Ascending aorta (tissue), 2 donors: ENCODE data around the gene HTR2B. TPM values are rescaled to one million over a fixed set of nuclear protein-coding genes. Genes with fewer than 3 reads are reported as not detected.

Experiments used
- DNase-seq, 2 donors: peaks; one replicate each; pipeline ENCODE4 v3.0.0-alpha.2; 2019; ENCODE audit warnings: low spot score in 2 of 2
- H3K27ac ChIP-seq, 2 donors: fragments of 200-600 bp; sonication (generic); one replicate each; pipeline ENCODE4 v1.5.1; 2016 to 2017; ENCODE audit warnings: mild to moderate bottlenecking in 1 of 2
- H3K27me3 ChIP-seq: fragments of 200-600 bp; sonication (generic); one replicate; pipeline ENCODE4 v1.5.1; 2017
- H3K36me3 ChIP-seq, 2 donors: fragments of 200-600 bp; sonication (generic); one replicate each; pipeline ENCODE4 v1.5.1; 2016
- H3K4me1 ChIP-seq, 2 donors: fragments of 200-600 bp; sonication (generic); one replicate each; pipeline ENCODE4 v1.5.1; 2016 to 2017; ENCODE audit warnings: mild to moderate bottlenecking in 1 of 2
- H3K4me3 ChIP-seq, 2 donors: fragments of 200-600 bp; sonication (generic); one replicate each; pipeline ENCODE4 v1.5.1; 2016 to 2017; ENCODE audit warnings: mild to moderate bottlenecking in 1 of 2
- H3K9me3 ChIP-seq, 2 donors: fragments of 200-600 bp; sonication (generic); one replicate each; pipeline ENCODE4 v1.5.1; 2016
- CTCF ChIP-seq, 3 experiments: fragments of 200-600 bp in 2 of 3; fragments of 450-650 bp in 1 of 3; sonication (generic) in 2 of 3; IDR thresholded peaks; one replicate each; pipeline ENCODE4 v1.5.1; 2016 to 2019; ENCODE audit warnings: antibody characterized with exemption in 3 of 3, mild to moderate bottlenecking in 1 of 3, moderate library complexity in 1 of 3
- intact Hi-C: fragments of 100-400 bp; cut with DNase I; formaldehyde crosslinking; loops from one replicate; pipeline ENCODE4 v1.15.1; 2023
- total RNA-seq: library from RNA; depleted of rRNA; stranded (reverse); fragments of >200 nt; gene quantifications from one replicate; pipeline ENCODE4 v1.1.0, GENCODE V29; 2016

Gene HTR2B
- total RNA-seq, 1 donor from 2014 or later, result 0.75 TPM

- Histone ChIP-seq H3K9me3 (no peaks in the 10 kb centered on the region), H3K36me3 (peaks cover 7 to 10% of the 10 kb centered on the region in 2 donors), H3K4me1 (peaks cover 7 to 24% of the 10 kb centered on the region in 2 donors), H3K27ac (peak overlapping the region; percentile 55 to 85), H3K4me3 (no peak overlapping the region), H3K27me3 (no peaks in the 10 kb centered on the region)
- intact Hi-C loops, result no loop called here
- no peak for DNase-seq
- TF ChIP-seq CTCF (IDR thresholded peaks at IDR 0.05), result no peak
Measured at GRCh38 chr2:231161252-231161839, 36.5 kb upstream of the HTR2B start.

DNA sequence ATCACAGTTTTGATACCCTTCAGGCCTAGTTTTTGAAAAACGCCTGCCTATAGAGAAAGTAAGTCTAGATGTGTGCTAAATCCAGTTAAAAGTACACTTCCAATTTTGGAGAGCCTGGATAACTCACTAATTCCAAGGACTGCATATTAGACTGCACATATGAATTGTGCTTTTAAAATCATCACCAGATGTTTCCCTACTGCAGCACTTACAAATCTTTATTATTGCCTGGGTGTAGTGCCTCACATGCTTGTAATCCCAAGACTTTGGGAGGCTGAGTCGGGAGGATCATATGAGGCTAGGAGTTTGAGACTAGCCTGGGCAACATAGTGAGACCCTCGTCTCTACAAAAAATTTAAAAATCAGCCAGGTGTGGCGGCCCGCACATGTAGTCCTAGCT, 35.9 kb upstream of the HTR2B start:
- intact Hi-C loops, result no loop called here
- DNase-seq, result no peak
- TF ChIP-seq CTCF (IDR thresholded peaks at IDR 0.05), result no peak
- no peak overlapping the region for H3K4me3 ChIP-seq
- peaks cover 7 to 24% of the 10 kb centered on the region in 2 donors for H3K4me1 ChIP-seq
- H3K36me3 ChIP-seq, result peaks cover under 1 to 3% of the 10 kb centered on the region in 2 donors
- H3K27me3 ChIP-seq, result no peaks in the 10 kb centered on the region
- peak overlapping the region; percentile 55 to 85 for H3K27ac ChIP-seq
- H3K9me3 ChIP-seq, result no peaks in the 10 kb centered on the region

- Histone ChIP-seq H3K4me3 (no peak overlapping the region), H3K36me3 (peaks cover 4 to 8% of the 10 kb centered on the region in 2 donors), H3K27me3 (no peaks in the 10 kb centered on the region), H3K4me1 (peaks cover 7 to 24% of the 10 kb centered on the region in 2 donors), H3K27ac (peak overlapping the region; percentile 57 to 58), H3K9me3 (no peaks in the 10 kb centered on the region)
- TF ChIP-seq CTCF (IDR thresholded peaks at IDR 0.05), result no peak
- intact Hi-C loops, result no loop called here
- no peak for DNase-seq
Measured at GRCh38 chr2:231159306-231159705, 34.5 kb upstream of the HTR2B start.

- TF ChIP-seq CTCF (IDR thresholded peaks at IDR 0.05), result no peak
- no peak overlapping the region for H3K27ac ChIP-seq
- H3K27me3 ChIP-seq, result no peaks in the 10 kb centered on the region
- DNase-seq, result no peak
- H3K36me3 ChIP-seq, result peaks cover 22 to 24% of the 10 kb centered on the region in 2 donors
- H3K9me3 ChIP-seq, result no peaks in the 10 kb centered on the region
- no peak overlapping the region for H3K4me3 ChIP-seq
- H3K4me1 ChIP-seq, result no peaks in the 10 kb centered on the region
- intact Hi-C loops, result no loop called here
Measured at GRCh38 chr2:231152800-231153557, 28.1 kb upstream of the HTR2B start.

- no peak overlapping the region for H3K4me3 ChIP-seq
- intact Hi-C loops, result no loop called here
- no peaks in the 10 kb centered on the region for H3K27me3 ChIP-seq
- no peak overlapping the region for H3K27ac ChIP-seq
- no peaks in the 10 kb centered on the region for H3K4me1 ChIP-seq
- TF ChIP-seq CTCF (IDR thresholded peaks at IDR 0.05), result no peak
- H3K9me3 ChIP-seq, result no peaks in the 10 kb centered on the region
- H3K36me3 ChIP-seq, result peaks cover 3 to 16% of the 10 kb centered on the region in 2 donors
- DNase-seq, result no peak
Measured at GRCh38 chr2:231146665-231147064, 21.8 kb upstream of the HTR2B start.
